ENCODE data around the gene CATSPERZ. TPM values are rescaled to one million over a fixed set of nuclear protein-coding genes. Genes with fewer than 3 reads are reported as not detected.

CATSPERZ gene
- total and polyA plus RNA-seq, 2 donors (not counting 3 experiments of a cell fraction or from before 2014, with no cell fraction given): 0.11 TPM; not detected in 1

GRCh38 chr11:64259533-64260067, 40.6 kb upstream of the CATSPERZ start:
- DNase-seq (ENCODE audit: low read depth, low spot score): no peak
- H4K20me1 ChIP-seq (replicated peaks; ENCODE audit: control insufficient read depth, extremely low read depth, insufficient read depth, low read length): no peaks in the 10 kb centered on the region
- POLR2A ChIA-PET: no interaction called here
- no peak overlapping the region for H2AFZ ChIP-seq (ENCODE audit: low read depth, low read length)
- no peak for FAIRE-seq
- no peaks in the 10 kb centered on the region for H3K9me1 ChIP-seq (replicated peaks; ENCODE audit: control insufficient read depth, extremely low read depth, insufficient read depth, low read length)
- CTCF ChIA-PET: no interaction called here
- peaks cover 15% of the 10 kb centered on the region for H3K4me1 ChIP-seq (ENCODE audit: control insufficient read depth, extremely low read depth, insufficient read depth, low read length)
- H3K4me3 ChIP-seq (replicated peaks in 1 of 3; ENCODE audit: insufficient read depth in 1 of 3, low read depth in 1 of 3, low read length in 3 of 3): no peak overlapping the region
- H3K4me2 ChIP-seq (ENCODE audit: insufficient read depth, low read length): no peak overlapping the region
- H3K36me3 ChIP-seq (ENCODE audit: control insufficient read depth in 2 of 2, extremely low read depth in 1 of 2, insufficient read depth in 2 of 2, low read length in 2 of 2): peaks cover 18 to 44% of the 10 kb centered on the region in 2 experiments
- no peak overlapping the region for H3K9ac ChIP-seq (replicated peaks; ENCODE audit: extremely low read depth, insufficient read depth, low read length)
- no peak for TF ChIP-seq POLR2AphosphoS5 (IDR thresholded peaks at IDR 0.05; ENCODE audit: insufficient read depth, low read depth, low read length)
- no peaks in the 10 kb centered on the region for H3K27me3 ChIP-seq (ENCODE audit: control insufficient read depth in 2 of 2, insufficient read depth in 2 of 2, low read length in 2 of 2)
- peaks cover 3% of the 10 kb centered on the region for H3K79me2 ChIP-seq (ENCODE audit: control insufficient read depth, insufficient read depth, low read length)
- BruUV-seq (replicated peaks): no TSS peak
- H3K27ac ChIP-seq (ENCODE audit: insufficient read depth, low read depth, low read length): no peak overlapping the region
- dilution Hi-C loops (cut with MboI; ENCODE audit: extremely low pct_ligation_motif_present, low sequenced_read_pairs): no loop called here
- no peaks in the 10 kb centered on the region for H3K9me3 ChIP-seq (replicated peaks; ENCODE audit: control insufficient read depth, insufficient read depth, low read length)
- intact Hi-C loops (cut with micrococcal nuclease): no loop called here

- no peak for FAIRE-seq
- no peak for TF ChIP-seq JUN (IDR thresholded peaks at IDR 0.05; ENCODE audit: borderline replicate concordance, insufficient read depth, insufficient read length, low read depth)
- TF ChIP-seq GATA2 (IDR thresholded peaks at IDR 0.05; ENCODE audit: insufficient read depth, insufficient read length, low read depth, low read length): no peak
- TF ChIP-seq MAX (IDR thresholded peaks at IDR 0.05; ENCODE audit: insufficient read depth, insufficient read length): no peak
- no peak for TF ChIP-seq MYC (IDR thresholded peaks at IDR 0.05; ENCODE audit: low read depth, low read length)
- TF ChIP-seq POLR2A (IDR thresholded peaks at IDR 0.05; ENCODE audit: low read depth, low read length): no peak
- no peak for DNase-seq (ENCODE audit: low read depth, low spot score)
- Histone ChIP-seq H3K36me3 (ENCODE audit: control insufficient read depth in 2 of 2, extremely low read depth in 1 of 2, insufficient read depth in 2 of 2, low read length in 2 of 2) (peaks cover 18 to 40% of the 10 kb centered on the region in 2 experiments), H3K9ac (replicated peaks; ENCODE audit: extremely low read depth, insufficient read depth, low read length) (no peak overlapping the region), H2AFZ (ENCODE audit: low read depth, low read length) (no peak overlapping the region), H3K4me3 (replicated peaks in 1 of 3; ENCODE audit: insufficient read depth in 1 of 3, low read depth in 1 of 3, low read length in 3 of 3) (no peak overlapping the region), H3K9me1 (replicated peaks; ENCODE audit: control insufficient read depth, extremely low read depth, insufficient read depth, low read length) (no peaks in the 10 kb centered on the region), H3K4me2 (ENCODE audit: insufficient read depth, low read length) (no peak overlapping the region), H3K4me1 (ENCODE audit: control insufficient read depth, extremely low read depth, insufficient read depth, low read length) (peaks cover 15% of the 10 kb centered on the region), H3K9me3 (replicated peaks; ENCODE audit: control insufficient read depth, insufficient read depth, low read length) (no peaks in the 10 kb centered on the region), H3K27me3 (ENCODE audit: control insufficient read depth in 2 of 2, insufficient read depth in 2 of 2, low read length in 2 of 2) (no peaks in the 10 kb centered on the region), H3K27ac (ENCODE audit: insufficient read depth, low read depth, low read length) (no peak overlapping the region), H4K20me1 (replicated peaks; ENCODE audit: control insufficient read depth, extremely low read depth, insufficient read depth, low read length) (no peaks in the 10 kb centered on the region), H3K79me2 (ENCODE audit: control insufficient read depth, insufficient read depth, low read length) (no peaks in the 10 kb centered on the region)
- dilution Hi-C loops (cut with MboI; ENCODE audit: extremely low pct_ligation_motif_present, low sequenced_read_pairs): no loop called here
- POLR2A ChIA-PET: interaction anchor here (0.6 kb wide), 1 partner anchor 1616 kb away, joined by 3 read pairs; no protein-coding TSS in a partner anchor
- no TSS peak for BruUV-seq (replicated peaks)
- CTCF ChIA-PET: interaction anchor here (0.6 to 0.8 kb wide), 3 partner anchors 8 to 56 kb away, joined by 4 read pairs; partner anchors contain the start of gene CATSPERZ
- intact Hi-C loops (cut with micrococcal nuclease): no loop called here
Measured at GRCh38 chr11:64260147-64260708, 39.9 kb upstream of the CATSPERZ start.

Measured in endothelial cell of umbilical vein (primary cell).